ENCODE measurements around the gene RFX1.

The RFX1 gene

DNA sequence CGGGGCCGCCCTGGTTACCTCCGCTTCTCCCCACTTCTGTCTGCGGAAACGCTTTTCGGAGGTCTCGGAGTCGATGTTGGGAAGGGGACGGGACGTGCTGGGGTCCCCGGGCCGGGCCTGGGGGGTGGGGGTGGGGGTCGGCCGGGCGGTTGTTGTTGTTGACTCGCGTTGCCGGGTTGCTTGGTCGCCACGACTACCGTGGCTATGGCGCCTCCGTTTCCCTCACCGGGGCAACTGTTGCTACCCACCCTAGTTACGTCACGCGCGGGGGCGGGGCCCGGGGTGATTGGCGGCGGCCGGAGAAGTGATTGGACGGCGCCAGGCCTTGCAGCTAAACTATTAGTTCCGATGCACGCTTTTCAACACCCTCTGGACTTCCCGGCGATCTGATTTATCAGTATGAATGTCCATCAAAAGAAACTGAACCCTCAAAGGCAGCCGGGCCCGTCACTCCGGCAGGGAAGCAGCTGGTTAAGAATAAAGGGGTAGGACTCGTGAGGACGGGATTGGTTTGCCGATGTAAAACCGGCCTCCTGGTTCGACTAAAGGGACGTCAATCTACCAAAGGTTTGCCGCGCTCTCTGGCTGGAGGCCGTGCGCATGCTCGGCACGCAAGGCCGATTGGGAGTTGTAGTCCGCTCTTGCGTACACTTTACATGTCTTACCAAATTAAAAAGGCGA is at the start of gene RFX1:
Gene RFX1 (minus strand): TSS at position 236 of the 681 bp plus-strand sequence. CDS start 12,477 bp downstream, outside the sequence.
- Histone ChIP-seq H3K9me3 (ENCODE audit: control insufficient read depth, low read length) (no peaks in the 10 kb centered on the region), H3K4me2 (ENCODE audit: low read length) (peak within 1 kb of the TSS; percentile 98), H3K4me1 (peaks cover 36% of the 10 kb centered on the region), H3K79me2 (peaks cover 5% of the 10 kb centered on the region), H3K9ac (peak within 1 kb of the TSS; percentile 99), H2AFZ (peak within 1 kb of the TSS; percentile 93), H3K27ac (peak within 1 kb of the TSS; percentile 92), H3K36me3 (ENCODE audit: control insufficient read depth, insufficient read depth, low read length) (no peaks in the 10 kb centered on the region), H3K4me3 (ENCODE audit: low read depth, low read length) (peak within 1 kb of the TSS; percentile 95), H3K27me3 (ENCODE audit: control insufficient read depth, insufficient read depth, low read length) (no peaks in the 10 kb centered on the region)
- TF ChIP-seq, protein P1, sequence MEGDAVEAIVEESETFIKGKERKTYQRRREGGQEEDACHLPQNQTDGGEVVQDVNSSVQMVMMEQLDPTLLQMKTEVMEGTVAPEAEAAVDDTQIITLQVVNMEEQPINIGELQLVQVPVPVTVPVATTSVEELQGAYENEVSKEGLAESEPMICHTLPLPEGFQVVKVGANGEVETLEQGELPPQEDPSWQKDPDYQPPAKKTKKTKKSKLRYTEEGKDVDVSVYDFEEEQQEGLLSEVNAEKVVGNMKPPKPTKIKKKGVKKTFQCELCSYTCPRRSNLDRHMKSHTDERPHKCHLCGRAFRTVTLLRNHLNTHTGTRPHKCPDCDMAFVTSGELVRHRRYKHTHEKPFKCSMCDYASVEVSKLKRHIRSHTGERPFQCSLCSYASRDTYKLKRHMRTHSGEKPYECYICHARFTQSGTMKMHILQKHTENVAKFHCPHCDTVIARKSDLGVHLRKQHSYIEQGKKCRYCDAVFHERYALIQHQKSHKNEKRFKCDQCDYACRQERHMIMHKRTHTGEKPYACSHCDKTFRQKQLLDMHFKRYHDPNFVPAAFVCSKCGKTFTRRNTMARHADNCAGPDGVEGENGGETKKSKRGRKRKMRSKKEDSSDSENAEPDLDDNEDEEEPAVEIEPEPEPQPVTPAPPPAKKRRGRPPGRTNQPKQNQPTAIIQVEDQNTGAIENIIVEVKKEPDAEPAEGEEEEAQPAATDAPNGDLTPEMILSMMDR (IDR thresholded peaks at IDR 0.05) = no peak

DNA sequence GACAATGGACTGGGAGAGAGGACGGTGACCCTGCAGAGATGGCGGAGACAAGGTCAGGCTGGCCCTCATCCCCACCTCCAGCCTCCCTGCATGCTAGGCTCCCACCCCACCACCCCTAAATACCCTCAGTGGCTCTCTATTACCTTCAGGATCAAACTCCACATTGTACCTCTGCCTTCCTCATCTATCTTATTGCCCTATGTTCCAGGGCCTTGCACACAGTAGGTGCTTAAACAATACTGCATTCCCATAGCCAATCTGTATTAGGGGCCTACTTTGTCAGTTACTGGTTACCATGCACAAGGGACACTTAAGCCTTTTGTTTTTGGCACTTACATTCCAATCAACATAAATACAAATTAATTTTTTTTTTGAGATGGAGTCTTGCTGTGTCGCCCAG is 49.3 kb upstream of the RFX1 start:
- TF ChIP-seq, protein P1 (IDR thresholded peaks at IDR 0.05) = no peak
- no peaks in the 10 kb centered on the region for H3K27me3 ChIP-seq (ENCODE audit: control insufficient read depth, insufficient read depth, low read length)
- no peak overlapping the region for H3K27ac ChIP-seq
- no peaks in the 10 kb centered on the region for H3K79me2 ChIP-seq
- no peaks in the 10 kb centered on the region for H3K36me3 ChIP-seq (ENCODE audit: control insufficient read depth, insufficient read depth, low read length)
- no peak overlapping the region for H3K4me2 ChIP-seq (ENCODE audit: low read length)
- no peak overlapping the region for H3K9ac ChIP-seq
- H3K4me1 ChIP-seq = peaks cover 2% of the 10 kb centered on the region
- H3K4me3 ChIP-seq (ENCODE audit: low read depth, low read length) = no peak overlapping the region
- H3K9me3 ChIP-seq (ENCODE audit: control insufficient read depth, low read length) = no peaks in the 10 kb centered on the region
- no peak overlapping the region for H2AFZ ChIP-seq

DNA sequence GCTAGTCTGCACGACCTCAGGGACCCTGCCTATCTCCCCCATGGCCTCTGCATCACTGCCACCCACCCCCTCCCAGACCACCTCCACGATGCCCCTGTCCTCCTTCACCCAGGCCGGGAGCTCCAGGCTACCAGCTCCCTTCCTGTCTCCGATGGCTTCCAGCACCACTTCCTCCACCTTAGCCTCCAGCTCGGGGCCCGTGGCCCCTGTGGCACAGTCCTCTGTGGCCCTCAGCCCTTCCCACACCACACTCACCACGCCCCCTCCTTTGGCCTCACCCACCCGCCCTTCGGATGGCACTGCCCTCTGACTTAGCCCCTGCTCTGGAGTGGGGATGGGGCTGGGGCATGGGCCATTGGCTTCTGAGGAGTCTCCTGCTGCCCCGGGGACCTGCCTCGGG is 48.6 kb upstream of the RFX1 start:
- Histone ChIP-seq H3K4me2 (ENCODE audit: low read length) (no peak overlapping the region), H3K4me3 (ENCODE audit: low read depth, low read length) (no peak overlapping the region), H3K27me3 (ENCODE audit: control insufficient read depth, insufficient read depth, low read length) (no peaks in the 10 kb centered on the region), H2AFZ (no peak overlapping the region), H3K9me3 (ENCODE audit: control insufficient read depth, low read length) (no peaks in the 10 kb centered on the region), H3K4me1 (no peaks in the 10 kb centered on the region), H3K9ac (no peak overlapping the region), H3K36me3 (ENCODE audit: control insufficient read depth, insufficient read depth, low read length) (no peaks in the 10 kb centered on the region), H3K79me2 (no peaks in the 10 kb centered on the region), H3K27ac (no peak overlapping the region)
- TF ChIP-seq, protein P1 (IDR thresholded peaks at IDR 0.05) = no peak

DNA sequence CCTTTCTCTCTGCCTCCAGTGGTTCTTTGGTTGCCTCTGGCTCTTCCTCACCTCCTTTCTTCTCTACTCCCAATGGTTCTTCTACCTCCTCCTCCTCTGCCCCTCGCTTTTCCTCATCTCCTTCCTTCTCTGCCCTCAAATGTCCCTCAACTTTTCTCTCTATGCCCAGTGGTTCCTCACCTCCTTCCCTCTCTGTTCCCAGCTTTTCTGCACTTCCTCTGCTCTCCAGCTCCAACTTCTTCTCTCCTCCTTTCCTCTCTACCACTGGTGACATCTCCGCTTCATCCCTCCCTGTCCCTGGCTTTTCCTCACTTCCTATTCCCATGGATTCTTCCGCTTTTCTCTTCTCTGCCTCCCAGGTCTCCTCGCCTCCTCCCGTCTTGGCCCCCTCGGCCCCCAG is 48.0 kb upstream of the RFX1 start:
- no peaks in the 10 kb centered on the region for H3K36me3 ChIP-seq (ENCODE audit: control insufficient read depth, insufficient read depth, low read length)
- H3K27ac ChIP-seq = no peak overlapping the region
- no peak overlapping the region for H2AFZ ChIP-seq
- no peaks in the 10 kb centered on the region for H3K79me2 ChIP-seq
- no peak overlapping the region for H3K4me2 ChIP-seq (ENCODE audit: low read length)
- H3K9ac ChIP-seq = no peak overlapping the region
- no peak overlapping the region for H3K4me3 ChIP-seq (ENCODE audit: low read depth, low read length)
- H3K27me3 ChIP-seq (ENCODE audit: control insufficient read depth, insufficient read depth, low read length) = no peaks in the 10 kb centered on the region
- TF ChIP-seq, protein P1 (IDR thresholded peaks at IDR 0.05) = no peak
- H3K4me1 ChIP-seq = no peaks in the 10 kb centered on the region
- no peaks in the 10 kb centered on the region for H3K9me3 ChIP-seq (ENCODE audit: control insufficient read depth, low read length)

DNA sequence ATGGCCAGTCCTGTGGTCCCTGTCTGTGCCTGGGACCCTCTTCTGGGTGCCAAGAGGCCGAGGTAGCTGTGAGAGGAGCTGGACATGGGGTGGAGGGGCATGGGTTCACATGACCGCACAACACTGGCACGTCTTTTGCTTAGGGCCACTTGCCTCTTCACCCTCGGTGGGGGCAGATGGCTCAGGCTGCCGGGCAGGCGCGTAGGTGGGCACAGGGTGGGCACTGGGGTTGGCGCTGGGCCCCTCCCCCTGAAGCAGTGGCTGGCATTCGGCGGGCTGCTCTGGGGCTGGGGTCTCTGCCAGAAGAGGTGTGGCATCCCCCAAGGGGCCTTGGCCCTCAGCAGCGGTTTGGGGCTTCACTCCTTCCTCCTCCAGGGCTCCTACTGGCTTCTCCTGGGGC is 47.4 kb upstream of the RFX1 start:
- Histone ChIP-seq H3K4me2 (ENCODE audit: low read length) (no peak overlapping the region), H3K4me1 (no peaks in the 10 kb centered on the region), H3K9me3 (ENCODE audit: control insufficient read depth, low read length) (no peaks in the 10 kb centered on the region), H3K79me2 (no peaks in the 10 kb centered on the region), H3K27me3 (ENCODE audit: control insufficient read depth, insufficient read depth, low read length) (no peaks in the 10 kb centered on the region), H3K27ac (no peak overlapping the region), H2AFZ (no peak overlapping the region), H3K36me3 (ENCODE audit: control insufficient read depth, insufficient read depth, low read length) (no peaks in the 10 kb centered on the region), H3K4me3 (ENCODE audit: low read depth, low read length) (no peak overlapping the region), H3K9ac (no peak overlapping the region)
- TF ChIP-seq, protein P1 (IDR thresholded peaks at IDR 0.05) = no peak
